Myocyte (in vitro differentiated cells): ENCODE results near the gene PASK. TPM values are rescaled to one million over a fixed set of nuclear protein-coding genes. Genes with fewer than 3 reads are reported as not detected.

Source experiments
- DNase-seq: peaks from one replicate; pipeline ENCODE4 v3.0.0-alpha.2; 2012; ENCODE audit warnings: low read depth
- total RNA-seq: library from RNA; depleted of rRNA; stranded (reverse); fragments of >200 nt; gene quantifications from 2 replicates; pipeline ENCODE4 v1.2.3, GENCODE V29; 2014

Gene PASK
- total RNA-seq, 1 donor from 2014 or later: 0.45 TPM

DNA sequence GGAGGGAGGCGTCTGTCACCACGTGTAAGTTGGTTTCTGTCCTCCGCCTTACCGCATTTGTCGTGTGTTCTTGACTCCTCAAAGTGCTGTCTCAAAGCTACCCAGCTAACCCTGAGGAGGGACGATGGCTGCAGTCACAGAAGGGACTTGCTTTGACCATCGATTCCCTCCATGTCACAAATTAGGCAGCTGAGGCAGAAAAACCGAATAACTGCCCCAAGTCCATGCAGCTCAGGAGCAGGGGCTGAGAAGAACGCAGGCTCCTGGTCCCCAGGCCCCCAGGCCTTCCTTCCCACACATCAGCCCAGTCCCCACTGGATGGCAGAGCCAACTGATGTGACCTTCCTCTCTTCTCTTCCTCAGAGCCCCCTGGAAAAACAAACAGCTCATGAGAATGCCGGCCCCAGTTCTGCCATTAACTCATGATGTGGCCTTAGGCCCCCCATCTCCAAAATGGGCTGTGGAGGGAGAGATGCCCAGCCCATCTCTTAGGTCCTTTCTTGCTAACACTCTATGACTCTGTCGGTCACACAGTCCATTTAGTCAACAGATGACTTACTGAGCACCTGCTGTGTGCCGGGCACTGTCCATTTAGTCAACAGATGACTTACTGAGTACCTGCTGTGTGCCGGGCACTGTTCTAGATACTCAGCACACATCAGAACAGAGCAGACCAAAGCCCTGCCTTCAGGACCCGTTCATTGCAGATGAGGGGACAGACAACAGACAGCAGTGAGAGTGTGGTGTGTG, 66.8 kb downstream of the PASK start:
- peak; percentile 19 for DNase-seq

DNA sequence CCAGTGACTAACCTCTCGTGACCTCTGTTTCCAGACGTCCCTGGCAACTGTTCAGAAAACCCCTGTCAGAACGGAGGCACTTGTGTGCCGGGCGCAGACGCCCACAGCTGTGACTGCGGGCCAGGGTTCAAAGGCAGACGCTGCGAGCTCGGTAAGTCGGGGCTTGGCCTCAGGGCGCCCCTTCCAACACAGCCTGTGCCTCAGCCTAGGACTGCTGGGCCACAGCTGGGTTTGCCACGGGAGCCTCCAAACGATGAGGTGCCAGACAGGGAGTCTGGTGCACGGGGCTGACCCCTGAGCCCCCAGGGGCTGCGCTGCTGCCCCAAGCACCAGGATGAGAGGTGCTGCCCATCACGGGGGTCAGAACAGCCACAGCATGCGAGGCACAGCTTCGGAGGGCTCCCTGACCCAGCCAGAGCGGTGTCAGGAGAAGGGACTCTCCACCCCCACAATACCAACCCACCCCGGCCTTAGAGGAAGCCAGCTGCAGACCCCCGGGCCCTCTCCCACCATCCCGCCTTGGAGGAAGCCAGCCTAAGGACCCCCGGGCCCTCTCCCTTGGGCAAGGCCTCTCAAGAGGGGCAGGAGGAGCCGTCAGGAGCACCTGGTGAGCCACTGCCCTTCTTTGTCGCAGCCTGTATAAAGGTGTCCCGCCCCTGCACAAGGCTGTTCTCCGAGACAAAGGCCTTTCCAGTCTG, 67.5 kb downstream of the PASK start:
- no peak for DNase-seq

DNA sequence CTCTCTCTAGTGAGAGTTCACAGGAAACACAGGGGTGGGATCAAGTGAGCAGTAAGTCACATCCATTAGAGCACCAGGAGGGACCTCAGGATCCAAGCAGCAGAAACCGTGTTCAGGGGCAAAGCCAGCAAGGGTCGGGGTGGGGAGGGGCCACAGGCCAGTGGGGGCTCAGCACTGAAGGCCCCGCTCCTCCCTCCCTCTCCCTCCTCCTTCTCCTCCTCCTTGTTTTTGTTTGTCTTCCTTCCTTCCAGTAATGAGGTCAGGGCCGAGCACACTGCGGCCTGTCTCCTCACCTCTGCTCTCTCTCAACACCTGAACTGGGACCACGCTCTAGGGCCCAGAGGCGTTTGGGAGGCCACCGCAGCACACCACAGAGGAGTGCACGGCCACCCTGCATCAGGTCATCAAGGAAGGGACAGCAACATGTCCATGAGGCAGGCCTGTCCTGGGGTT, 68.1 kb downstream of the PASK start:
- DNase-seq: no peak

DNA sequence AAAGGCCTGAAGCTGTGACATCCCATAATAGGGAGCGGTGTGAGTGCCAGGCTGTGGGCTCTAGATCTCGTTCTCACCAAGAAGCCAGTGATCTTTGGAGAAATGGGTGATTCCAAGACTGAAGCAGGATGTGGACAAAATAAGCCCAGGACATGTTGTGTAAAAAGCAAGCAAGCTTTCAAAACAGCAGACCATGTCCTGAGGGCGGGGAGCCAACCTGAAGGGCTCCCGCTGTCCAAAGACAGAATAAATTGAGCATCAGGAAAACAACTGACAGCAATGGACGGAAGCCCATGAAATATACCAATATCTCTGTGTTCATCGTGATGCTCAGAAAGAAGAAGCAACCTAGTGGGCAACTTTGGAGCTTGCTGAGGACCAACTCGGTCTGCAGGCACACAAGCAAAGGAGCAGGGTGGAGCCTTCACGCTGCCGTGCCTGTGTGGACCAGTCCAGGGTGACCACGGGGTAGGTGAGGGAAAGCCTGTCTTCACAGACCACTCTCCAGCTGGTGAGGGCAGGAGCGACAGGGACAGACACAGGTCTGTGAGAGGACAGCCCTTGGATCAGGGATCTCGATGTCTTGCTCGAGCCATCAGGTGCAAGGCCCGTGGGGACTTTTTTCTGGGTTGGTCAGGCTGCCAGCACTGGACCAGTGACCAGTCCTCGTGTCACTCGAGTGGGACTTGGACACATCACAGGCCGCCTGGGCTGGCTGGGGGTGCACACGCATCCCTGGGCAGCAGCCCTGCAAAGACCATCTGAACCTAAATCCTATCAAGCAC, 68.7 kb downstream of the PASK start:
- no peak for DNase-seq

DNA sequence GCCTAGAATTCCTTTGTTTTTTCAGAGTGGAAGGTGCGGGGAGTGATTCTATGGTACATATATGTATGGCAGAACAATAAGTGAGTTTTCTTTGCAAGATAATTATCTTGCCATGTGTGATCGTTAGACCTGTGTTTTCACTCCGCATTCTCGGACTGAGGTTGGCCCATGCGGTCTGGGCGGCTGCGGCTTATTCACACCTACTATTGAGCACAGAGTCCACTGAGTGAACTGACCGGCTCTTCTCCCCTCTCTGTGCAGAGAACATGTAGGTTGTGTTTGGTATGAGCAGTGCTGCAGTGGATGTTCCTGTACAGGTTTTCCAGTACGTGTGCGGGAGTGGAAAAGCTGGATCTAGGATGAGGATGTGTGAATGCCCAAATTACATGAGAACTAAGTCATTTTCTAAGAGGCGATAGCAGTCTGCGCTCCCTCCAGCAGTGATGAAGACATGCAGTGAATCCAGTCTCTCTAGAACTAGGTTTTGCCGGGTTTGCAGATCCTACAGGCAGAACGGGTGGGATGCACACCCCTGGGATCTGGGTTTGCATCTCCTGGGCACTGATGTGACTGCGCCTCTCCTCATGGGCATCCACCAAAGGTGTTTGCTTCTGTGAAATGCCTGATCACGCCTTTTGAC, 74.3 kb downstream of the PASK start:
- no peak for DNase-seq

DNA sequence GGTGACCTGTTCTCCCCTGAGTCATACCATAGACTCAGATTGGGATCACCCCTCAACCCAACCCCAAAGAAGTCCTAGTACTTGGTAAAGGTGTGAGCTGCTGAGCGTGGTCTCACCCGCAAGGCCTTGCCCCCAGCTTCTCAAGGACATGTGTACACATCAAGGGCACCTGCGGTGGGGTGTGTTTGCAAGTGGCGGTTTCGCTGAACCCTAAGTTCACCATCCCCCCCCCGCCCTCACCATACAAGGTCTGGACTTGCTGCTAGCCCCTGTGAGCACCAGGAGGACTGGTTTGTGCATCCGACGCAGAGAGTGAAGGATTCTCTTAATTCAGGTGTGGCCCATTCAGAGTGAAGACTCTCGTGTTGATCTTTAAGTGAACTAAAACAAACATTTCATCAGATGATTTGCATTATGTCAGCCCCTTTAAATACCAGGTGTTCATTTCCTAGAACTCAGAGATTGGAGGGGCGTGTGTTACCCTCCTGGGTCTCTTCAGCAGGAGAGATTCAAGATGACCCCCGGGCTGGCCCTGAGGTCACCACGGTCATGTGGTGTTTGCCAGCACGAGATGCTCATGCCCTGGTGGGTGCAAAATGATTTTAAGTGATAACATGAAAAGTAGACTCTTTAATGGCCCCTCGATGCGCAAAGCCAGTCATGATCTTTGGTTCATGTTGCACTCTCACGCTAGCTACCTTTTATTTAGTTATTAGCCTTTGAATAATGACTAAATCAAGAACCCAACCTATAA, 75.0 kb downstream of the PASK start:
- no peak for DNase-seq

DNA sequence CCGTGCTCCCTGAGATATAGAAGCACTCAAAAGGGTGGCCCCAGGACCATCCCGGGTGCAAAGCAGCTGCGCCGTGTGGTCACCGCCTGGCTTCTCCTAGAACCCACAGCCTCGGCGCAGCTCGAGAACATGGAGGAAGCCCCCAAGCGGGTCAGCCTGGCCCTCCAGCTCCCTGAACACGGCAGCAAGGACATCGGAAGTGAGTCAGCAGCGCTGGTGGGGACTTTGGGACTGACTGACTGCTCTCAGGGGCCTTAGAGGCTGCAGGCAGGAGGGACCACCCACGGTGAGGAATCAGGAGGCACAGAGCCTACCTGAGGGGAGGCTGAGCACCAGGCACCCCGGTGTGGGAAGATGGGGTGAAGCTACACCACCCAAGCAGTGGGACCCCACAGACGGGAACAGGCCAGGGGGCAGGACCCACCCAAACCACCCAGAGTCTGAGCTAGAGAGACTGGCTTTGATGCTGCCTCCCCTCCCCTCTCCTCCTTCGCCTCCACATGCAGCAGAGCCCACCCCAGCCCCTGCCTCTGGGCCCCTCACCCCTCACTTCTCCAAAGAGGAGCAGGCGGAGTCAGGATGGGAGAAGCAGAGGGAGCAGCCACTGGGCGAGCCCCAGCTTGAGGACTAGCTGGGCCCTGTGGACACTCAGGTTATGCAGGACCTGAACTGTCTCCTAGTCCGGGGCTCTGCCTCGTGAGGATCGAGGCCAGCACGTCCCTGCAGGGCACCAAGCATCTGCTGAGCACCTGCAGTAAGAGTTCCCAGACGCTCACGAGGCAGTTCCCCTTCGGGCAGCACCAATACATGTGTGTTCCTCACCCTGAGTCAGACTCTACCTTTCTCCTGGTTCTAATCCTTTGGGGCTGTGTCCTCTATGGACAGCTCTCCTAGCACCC, 75.9 kb downstream of the PASK start:
- no peak for DNase-seq

DNA sequence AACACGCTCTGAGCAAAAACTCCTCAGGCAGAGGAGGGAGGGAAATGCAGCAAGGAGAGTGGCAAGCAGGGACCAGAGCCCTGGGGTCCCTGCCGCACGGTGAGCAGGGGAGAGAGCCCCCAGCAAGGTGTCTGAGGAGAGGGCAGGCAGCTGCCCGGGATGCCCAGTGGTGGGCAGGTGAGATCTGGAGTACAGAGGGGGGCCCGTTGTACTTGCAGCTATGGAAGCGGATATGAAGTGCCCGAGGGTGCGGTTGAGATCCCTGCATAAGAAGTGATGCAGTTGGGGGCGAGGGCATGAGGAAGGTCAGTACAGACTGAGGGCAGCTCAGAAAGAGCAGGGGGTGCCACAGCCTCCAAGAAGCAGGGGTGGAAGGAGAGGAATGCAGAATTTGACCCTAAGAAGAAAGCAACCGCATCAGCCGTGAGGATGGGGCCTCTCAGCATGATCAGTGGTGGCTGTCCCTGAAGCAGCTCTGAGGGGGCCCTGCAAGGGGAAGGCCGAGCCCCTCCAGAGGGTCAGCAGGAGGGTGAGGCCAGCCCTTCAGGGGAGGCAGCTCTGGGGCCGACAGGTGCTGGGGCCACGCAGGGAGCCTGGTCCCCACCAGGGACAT, 76.6 kb downstream of the PASK start:
- no peak for DNase-seq

DNA sequence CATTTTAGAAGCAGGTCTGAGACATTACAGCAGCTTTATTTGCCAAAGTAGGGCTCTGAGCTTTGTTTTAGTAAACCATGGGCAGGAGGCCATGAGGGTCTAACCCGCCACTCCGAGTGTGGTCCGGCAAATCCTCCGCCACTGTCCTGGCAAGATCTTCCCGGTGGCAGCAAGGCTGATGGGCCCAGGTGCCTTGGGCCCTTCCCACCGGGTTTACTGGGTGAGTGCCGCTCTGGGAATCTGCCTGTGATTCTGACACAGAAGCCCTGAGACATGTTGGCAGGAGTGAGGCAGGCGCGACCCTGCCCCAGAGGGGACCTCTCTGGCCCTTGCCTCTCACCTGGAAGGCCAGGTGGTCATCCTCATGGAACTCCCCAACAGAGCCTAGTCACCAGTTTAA, 77.1 kb downstream of the PASK start:
- DNase-seq: no peak

DNA sequence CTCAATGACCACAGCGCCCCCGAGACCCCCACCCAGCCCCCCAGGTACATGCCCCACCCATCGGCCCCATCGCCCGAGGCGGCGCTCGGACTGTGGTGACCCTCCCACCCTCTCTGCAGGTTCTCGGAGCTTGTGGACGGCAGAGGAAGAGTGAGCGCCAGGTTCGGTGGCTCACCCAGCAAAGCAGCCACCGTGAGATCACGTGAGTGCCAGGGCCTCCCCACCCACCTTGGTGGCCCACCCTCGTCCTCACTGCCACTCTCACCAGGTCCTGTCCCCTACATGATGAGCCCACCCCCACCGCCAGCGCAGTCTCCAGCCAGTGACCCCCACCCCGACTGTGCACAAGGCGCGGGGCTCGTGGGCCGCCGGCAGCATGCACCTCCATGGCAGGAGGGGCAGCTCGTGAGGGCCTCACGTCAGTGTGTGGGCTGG, 77.6 kb downstream of the PASK start:
- DNase-seq: no peak

DNA sequence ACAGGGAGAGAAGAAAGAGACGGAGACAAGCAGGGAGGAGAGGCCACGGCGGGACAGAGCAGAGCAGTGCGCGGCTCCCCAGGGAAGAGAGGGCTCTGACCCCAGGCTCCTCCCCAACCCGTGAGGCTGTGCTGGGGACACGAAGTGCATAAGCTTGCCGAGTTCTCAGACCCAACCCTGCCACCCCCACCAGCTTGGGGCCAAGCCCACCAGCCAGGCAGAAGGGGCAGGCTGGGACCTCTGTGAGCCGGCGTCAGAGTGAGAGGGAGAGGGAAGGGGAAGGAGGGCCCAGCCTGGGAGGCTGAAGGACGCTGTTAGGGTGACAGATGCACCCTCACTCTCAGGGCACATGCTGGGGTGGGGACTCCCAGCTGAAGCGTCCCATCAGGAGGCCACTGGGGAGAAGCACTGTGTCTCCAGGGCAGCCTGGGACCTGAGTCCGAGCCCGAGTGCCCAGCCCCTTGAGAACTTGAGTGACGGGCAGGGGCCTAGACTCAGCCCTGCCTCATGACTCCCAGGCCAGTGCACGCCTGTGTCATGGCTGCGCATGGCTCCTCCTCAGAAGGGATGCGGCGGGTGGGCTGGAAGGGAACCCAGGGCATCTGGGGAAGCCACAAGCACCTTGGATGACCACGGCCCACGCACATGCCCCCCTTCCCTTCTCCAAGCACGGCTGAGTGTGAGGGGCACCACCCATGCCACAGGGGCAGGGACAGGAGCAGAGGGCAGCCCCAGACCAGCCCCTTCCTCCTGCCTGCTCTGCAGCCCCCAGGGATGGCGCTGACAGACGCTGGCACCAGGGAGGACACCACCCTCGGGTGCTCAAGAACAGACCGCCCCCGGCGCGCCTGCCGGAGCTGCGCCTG, 78.2 kb downstream of the PASK start:
- DNase-seq: no peak

DNA sequence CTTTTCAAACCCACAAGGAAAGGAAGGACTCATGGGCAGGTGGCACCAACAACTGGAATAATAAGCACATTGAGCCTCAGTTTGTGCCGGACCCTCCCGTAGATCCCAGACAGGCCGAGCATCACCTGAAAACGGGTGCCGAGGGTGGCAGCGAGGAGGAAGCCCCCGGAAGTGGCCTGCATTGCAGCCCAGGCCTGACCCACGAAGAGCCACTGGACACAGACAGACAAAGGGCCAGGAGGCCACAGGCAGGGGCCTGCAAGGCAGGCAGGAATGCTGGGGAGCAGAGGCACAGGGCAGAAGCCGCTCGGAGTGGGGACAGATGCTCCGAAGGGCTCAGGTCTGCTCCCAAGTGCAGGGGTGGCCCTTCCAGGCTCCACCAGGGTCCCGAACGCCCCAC, 78.9 kb downstream of the PASK start:
- DNase-seq: no peak

DNA sequence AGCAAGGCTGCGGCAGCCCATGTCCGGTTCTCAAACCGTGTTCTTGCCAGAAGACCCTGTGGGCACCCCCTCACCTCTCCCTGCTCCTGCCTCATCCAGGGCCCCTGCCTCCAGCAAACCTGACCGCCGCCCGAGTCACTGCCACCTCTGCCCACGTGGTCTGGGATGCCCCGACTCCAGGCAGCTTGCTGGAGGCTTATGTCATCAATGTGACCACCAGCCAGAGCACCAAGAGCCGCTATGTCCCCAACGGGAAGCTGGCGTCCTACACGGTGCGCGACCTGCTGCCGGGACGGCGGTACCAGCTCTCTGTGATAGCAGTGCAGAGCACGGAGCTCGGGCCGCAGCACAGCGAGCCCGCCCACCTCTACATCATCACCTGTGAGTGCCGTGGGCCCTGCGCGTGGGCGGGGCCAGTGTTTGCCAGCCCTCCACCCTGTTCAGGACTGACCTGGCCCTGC, 79.4 kb downstream of the PASK start:
- DNase-seq: no peak

DNA sequence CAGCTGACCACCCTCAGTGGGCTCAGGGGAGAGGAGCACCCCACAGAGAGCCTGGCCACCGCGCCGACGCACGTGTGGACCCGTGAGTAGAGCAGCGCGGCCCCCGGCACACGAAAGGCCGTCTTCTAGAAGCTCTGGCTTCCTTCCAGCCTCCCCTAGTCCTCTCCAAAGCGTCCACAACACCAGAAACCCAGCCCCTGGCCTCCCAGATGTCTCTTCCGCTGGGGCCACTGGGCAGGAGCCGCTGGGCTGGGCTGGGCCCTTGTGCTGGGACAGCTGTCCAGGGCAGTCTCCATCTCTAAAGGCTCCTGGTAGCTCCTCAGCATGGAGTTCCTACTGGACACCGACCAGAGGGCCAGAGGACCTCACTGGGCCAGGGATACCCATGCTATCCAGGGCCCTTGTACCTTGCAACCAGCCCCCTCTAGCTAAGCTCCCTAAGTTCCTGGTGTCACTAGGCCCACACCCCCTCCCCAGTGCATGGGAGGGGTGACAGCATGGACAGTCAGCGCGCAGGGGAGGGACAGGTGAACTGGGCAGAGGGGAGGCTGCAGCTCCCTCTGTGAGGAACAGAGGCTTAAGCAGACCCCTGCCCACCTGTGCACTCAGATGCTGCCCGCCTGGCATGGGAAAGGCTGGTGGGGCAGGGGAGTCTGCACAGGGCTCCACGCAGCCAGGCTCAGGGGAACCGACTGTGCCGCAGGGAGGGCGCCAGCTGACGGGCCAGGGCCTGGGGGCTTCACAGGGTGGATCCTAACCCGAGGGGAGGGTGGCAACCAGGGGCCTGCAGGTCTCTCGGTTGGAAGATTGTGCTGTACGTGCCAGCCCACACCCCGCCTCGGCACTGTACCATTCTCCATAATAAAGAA, 80.1 kb downstream of the PASK start:
- no peak for DNase-seq

DNA sequence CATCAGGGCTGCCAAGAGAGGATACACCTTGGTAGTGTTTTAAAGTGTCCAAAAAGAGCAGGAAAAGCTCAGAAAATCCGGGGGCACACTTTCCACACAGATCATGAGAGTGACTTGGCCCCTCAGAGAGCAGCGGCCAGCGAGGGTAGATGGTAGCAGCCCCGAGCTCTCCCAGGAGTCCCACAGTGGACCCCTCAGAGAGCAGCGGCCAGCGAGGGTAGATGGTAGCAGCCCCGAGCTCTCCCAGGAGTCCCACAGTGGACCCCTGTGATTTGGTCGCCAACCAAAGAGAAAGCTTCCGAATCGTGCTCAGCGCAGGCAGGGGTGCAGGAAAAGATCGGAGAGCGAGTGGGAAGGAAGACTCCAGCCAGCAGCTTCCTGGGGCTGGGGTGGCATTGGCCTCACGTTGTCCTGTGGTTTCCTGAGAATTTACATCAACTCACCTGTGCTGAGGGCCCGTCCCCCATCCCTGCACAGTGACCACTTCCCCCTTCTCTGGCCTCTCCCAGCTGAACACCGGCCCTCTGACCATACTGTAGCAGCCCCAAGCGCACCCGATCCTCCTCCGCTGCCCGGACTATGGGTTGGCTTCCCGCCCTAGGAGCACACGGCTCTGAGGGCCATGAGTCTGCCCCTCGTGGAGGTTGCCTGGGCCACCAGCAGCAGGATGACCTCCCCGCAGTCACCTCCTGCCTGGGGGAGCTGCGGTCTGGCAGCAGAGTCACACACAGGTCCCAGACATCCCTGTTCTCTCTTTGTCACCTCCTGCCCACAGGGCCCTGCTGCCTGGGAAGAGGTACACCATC, 80.9 kb downstream of the PASK start:
- no peak for DNase-seq

DNA sequence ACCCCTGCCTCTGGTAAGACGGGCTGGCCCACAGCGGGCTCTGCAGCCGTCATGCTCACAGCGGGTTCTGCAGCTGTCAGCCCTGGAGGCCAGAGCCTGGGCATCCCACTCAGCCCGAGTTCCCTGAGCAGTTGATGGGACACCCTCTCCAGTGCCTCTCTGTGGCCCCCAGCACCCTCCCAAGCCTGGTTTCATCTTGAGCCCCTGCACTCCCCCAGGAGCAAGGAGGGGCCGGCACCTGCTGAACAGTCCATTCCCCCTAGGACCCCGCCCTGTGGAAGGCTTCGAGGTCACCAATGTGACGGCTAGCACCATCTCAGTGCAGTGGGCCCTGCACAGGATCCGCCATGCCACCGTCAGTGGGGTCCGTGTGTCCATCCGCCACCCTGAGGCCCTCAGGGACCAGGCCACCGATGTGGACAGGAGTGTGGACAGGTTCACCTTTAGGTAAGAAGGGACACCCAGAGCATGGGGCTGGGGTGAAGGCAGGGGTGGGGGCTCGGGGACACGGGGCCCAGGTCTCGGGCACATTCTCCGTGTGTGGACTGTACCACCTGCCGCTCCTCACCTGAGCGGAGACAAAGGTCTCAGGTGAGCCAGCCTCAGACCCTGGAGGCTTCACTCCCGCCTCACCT, 81.7 kb downstream of the PASK start:
- DNase-seq: no peak
